ENCODE results near the gene HMGB1.

HMGB1 gene

DNA sequence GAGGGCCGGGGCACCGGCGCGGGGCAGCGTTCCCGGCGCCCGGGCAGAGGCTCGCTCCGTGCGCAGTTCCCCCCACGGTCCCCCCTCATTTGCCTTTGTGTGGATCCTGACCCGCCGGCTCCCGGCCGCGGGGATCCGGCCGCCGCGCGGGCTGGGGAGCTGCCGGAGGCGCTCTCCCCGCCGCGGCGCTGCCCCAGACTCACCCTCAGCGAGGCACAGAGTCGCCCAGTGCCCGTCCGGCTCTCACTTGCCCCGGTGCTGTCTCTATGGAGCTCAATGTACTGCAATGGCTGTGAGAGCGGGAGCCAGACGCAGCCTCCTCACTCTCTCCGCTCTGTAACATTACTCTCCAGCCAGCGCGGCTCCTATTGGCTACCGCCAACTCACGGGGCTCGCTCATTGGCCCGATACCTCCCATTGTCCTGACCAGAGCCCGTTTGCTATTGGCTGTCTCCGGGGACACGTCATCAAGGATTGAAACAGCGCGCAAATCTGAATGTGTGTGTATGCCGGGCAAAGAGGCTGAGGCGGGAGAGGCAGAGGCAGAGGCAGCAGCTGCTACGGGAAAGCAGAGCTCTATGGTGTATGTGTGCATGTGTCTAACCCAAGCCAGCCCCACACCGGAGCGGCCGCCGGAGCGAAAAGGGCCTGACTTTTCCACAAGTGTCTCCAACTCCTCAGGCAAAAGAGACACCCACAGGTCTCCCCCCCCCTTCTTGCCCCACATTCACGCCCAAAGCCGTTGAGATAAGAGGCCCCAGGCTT, at the start of gene HMGB1:
Gene HMGB1 (minus strand): TSS at position 344 of the 765 bp plus-strand sequence. CDS start 2,256 bp downstream, outside the sequence.
- peak; percentile 99 for FAIRE-seq

DNA sequence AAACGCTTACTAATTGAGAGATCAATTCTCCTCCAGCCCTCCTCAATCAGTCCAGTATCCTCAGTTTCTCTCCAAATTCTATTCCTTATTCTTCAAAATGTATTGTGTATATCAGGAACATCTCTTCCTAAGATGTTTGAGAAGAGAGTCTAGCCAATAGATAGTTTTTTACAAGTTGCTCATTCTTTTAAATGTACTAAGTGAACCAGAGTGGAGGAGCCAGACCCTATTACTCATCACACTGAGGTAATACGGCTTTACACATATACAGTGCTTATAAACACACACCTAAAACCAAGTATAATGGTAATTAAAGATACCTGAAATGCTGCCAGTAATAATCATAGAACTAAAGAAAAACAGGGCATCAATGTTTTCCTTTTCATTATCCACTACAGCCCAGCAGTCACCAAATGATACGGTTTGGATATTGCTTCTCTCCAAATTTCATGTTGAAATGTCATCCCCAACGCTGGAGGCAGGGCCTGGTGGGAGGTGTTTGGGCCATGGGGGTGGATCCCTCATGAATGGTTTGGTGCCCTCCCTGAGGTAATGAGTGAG, 45.2 kb upstream of the HMGB1 start:
- FAIRE-seq: no peak

DNA sequence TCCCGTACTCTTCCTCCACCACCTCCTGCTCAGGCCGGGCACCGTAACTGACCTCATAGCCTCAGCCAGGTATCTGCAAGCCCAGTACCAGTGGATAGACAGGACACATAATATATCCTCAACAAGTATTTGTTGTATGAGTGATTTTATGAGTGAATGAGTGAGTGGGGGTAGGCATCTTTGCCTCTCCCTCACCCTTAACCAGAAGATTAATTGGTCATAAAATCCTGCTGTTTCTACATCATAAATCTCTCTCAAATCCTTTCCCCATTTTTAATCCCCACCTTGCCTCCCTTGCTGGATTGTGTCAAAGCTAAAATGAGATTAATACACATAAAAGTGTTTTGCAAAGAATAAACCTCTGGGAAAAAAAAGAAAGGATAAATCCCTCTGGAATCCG, 44.4 kb upstream of the HMGB1 start:
- FAIRE-seq: no peak

- no peak for FAIRE-seq
Measured at GRCh38 chr13:30509254-30510050, 43.7 kb upstream of the HMGB1 start.

DNA sequence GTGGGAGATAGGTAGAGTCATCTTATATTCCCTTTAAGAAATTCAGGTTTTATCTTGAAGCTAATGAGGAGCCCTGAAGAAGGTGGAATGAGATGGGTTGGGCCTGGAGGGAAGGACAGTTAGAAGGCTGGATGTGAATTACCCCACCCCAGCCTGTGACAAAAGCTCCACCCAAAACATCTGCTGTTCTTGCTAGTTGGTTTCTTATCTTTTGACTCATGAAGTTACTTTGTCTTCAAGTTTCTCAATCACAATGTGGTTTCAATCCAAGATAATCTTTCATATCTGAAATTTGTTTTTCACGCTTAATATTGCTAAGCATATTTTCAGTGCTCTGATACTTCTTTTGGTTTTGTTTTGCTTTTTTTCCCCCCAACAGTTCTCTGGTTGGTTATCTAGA, 38.3 kb upstream of the HMGB1 start:
- no peak for FAIRE-seq

DNA sequence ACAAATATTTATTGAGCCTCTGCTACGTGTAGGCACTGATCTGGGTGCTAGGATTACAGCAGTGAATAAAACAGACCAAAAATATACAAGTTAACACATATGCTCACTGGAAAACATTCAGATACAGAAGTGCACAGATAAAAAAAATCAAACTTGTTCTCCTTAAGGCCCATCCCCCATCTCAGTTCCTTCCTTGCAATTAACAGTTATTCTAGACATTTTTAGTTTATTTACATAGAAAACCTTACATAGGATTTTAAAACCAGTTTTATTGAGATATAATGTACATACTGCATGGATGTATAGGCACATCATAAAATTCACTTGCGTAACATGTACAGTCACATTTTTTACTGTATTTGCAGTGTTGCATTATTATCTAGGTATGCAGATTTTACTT, 36.5 kb upstream of the HMGB1 start:
- FAIRE-seq: no peak

GRCh38 chr13:30499338-30499737, 33.6 kb upstream of the HMGB1 start:
- FAIRE-seq: no peak

DNA sequence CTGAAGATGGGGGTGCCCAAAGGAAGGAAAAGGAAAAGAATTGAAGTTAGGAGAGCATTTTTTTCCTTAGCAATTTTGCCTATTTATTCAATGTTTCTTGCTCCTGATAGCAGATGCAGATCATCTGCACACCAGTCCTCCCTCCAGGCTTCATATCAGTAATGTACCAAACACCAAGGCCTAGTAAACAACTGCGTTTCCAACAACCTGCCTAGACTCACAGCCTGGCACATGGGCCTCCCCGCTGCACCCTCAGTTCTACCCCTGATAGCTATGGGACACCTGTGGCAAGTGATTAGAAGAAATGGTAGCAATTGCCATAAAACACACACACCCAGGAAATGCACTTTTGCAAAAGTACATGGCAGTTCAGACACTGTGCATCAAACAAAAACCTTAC, 30.4 kb upstream of the HMGB1 start:
- FAIRE-seq: no peak

DNA sequence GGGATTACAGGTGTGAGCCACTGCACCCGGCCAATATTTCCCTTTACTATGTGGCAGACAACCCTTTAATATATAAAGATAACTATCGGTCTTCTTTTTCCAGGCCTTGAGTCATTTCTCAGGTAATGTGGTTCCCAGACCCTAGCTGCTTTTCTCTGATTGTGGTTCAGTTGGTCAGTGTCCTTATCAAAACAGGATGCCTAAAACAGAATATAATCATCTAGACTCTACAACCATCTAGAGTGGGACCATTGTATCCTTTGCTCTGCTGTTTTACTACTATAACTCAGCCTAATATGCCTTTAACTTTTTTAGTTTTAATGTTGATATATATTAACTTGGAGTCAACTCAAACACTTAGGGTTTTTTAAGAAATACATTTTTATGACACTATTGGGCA, 30.0 kb upstream of the HMGB1 start:
- no peak for FAIRE-seq

- no peak for FAIRE-seq
Measured at GRCh38 chr13:30493658-30494381, 28.1 kb upstream of the HMGB1 start.

GRCh38 chr13:30487075-30487470, 21.3 kb upstream of the HMGB1 start:
- FAIRE-seq: no peak

- no peak for FAIRE-seq
Measured at GRCh38 chr13:30486230-30487074, 20.7 kb upstream of the HMGB1 start.

DNA sequence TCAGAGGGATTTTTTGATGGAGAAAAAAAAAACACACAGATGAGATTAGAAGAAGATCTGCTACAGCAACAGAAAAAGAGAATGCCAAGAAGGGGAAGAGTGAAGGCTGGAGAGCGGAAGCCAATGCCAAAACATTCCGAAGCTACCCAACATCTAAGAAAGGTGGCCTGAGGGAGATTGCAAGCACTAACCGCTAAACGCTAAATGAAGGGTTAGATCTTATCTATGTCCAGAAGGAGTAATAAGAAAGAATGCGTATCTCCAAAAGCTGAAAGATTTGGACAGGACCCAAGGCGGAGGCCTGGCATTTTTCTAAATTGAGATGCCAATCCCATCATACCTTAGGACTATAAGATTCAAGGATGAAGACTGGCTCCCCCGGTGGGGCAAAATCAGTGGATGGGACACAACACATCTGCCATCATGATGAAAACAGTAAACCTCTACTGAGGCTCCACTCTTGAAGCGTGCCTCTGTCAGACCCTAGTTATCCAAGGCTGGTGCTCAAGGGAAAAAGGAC, 15.6 kb upstream of the HMGB1 start:
- FAIRE-seq: no peak

DNA sequence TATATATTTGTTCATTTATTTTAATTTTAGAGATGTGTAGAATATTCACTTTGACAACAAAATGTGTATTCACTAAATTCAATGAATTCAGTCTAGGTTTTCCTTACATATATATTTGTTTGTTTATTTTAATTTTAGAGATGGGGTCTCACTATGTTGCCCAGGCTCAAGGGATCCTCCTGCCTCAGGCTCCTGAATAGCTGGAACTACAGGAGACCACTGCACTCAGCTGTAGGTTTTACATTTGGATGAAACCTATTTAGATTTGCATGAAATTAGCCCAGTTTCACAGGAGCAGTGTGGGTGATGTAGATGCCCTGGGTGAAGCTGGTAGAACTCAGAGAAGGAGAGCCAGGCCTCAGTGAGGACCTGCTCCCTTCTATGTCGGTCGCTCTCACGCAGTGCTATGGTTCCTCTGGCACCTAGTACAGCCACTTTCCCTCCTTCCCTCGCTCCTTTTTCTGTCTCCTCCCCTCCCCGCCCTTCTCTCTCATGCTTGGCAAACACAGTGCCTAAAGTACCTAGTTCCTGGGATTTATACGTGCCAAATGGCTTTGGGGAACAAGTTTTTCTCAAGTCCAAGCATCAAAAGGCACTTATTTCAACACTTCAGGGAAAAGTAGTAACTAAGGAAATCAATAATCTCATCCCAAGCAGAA, 14.7 kb upstream of the HMGB1 start:
- no peak for FAIRE-seq

DNA sequence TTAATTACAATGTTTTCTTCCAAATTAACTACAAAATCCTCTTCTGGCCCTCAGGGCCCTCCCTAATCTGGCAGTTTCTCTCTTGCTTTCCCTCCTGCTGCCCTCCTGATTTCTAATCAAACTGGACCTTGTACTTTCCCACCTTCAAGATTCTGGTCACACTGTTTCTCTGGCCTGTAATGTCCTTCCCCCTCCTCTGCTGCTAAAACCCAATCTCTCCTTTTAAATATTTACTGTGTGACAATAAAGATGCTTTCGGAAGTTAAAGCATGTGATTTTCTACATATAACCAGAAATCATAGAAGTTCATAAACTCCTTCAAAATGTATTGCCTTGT, 14.1 kb upstream of the HMGB1 start:
- no peak for FAIRE-seq

DNA sequence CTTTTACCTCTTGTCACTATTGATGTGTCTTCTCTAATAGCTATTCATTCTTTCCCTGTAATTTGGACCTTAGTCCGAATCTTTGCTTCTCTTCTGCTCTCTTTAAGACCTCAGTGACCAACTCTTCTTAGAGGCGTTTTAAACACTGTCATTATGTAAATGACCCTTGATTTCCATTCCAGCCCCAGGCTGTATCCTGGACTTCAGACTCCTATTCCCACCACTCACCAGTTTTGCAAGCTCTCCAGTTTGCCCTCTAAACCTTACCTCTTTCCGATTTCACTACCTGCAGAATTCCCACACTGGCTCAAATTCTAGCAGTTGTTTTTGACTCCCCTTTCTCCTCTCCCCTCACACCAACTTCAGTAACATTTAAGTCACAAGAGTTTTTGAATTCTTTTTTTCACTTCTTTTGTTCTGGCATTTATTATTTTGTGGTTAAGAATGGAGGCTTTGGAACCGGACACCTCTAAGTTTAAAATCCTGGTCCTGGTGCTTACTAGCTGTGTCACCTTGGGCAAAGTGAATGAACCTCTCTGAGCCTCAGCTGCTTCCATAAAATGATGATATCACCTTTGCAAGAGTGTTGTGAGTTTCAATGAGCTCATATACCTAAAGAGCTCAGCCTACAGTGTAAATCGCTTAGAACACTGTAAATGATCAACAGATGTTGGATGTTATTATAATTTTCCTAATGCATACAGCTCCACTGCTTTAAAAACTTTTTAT, 13.6 kb upstream of the HMGB1 start:
- FAIRE-seq: no peak

DNA sequence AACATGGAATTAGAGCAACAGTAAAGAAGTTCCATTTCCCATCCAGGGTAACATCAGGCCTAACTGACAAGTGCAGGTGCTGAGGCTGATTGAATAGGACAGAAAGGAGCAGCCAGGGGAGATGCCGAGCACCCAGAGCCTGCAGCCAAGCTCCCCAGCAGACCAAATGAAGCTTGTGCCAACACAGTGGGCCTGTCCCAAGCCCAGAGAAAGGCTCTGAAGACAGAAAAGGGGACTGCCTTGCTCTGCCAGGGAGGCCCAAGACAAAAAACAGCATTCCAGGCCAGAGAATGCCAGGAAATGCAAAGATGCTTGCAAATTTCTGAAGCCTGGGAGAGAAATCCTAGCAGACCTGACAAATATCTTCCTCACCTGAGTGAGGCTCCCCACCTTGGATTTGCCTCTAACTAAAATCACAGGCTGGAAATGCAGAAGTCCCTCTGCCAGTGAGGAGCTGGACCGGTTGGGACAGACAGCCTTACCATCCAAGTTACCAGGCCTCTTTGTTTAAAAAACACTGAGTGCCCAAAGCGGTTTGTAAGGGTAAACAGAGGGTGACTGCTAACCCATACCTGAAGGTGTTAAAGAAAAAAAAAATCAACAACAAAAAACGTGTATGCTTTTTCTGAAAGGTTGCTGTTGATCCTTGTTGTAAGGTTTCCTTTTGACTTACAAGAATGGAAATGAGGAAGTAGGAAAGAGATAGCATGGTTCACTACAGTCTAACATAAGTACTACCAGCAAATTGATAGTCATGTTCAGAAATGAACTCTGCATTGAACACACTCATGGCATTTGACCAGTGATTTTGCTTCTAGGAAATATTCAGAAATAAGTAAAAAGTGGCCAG, 11.8 kb upstream of the HMGB1 start:
- FAIRE-seq: no peak

DNA sequence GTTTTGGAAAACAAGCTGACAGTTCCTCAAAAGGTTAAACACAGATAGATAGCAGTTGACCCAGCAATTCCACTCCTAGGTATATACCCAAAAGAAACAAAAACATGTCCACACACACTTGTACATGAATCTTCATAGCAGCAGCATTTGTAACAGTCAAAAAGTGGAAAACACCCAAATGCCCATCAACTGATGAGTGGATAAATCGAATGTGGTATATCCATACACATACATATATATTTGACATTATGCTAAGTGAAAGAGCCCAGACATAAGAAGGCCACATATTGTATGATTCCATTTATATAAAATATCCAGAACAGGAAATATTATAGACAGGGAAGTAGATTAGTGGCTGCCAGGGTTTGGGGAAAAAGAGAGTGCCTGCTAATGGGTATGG, 7.9 kb upstream of the HMGB1 start:
- no peak for FAIRE-seq

GRCh38 chr13:30466841-30467252, 1.1 kb upstream of the HMGB1 start:
- no peak for FAIRE-seq

GRCh38 chr13:30466358-30466714, 600 bp upstream of the HMGB1 start:
- FAIRE-seq: no peak
